ENCODE results near the gene PTPRT. TPM values are rescaled to one million over a fixed set of nuclear protein-coding genes. Genes with fewer than 3 reads are reported as not detected.

PTPRT gene
- total RNA-seq, 1 donor from 2014 or later = not detected

- Mint-ChIP-seq H3K36me3 (ENCODE audit: low read depth) (no peaks in the 10 kb centered on the region), H3K27me3 (ENCODE audit: low read depth) (no peaks in the 10 kb centered on the region), H3K27ac (ENCODE audit: unreplicated experiment) (no peak overlapping the region), H3K4me1 (ENCODE audit: low read depth) (no peaks in the 10 kb centered on the region), H3K9me3 (ENCODE audit: low read depth) (peaks cover 9% of the 10 kb centered on the region), H3K4me3 (ENCODE audit: unreplicated experiment) (no peak overlapping the region)
- DNase-seq (ENCODE audit: low spot score) = no peak
- TF ChIP-seq, protein P1, sequence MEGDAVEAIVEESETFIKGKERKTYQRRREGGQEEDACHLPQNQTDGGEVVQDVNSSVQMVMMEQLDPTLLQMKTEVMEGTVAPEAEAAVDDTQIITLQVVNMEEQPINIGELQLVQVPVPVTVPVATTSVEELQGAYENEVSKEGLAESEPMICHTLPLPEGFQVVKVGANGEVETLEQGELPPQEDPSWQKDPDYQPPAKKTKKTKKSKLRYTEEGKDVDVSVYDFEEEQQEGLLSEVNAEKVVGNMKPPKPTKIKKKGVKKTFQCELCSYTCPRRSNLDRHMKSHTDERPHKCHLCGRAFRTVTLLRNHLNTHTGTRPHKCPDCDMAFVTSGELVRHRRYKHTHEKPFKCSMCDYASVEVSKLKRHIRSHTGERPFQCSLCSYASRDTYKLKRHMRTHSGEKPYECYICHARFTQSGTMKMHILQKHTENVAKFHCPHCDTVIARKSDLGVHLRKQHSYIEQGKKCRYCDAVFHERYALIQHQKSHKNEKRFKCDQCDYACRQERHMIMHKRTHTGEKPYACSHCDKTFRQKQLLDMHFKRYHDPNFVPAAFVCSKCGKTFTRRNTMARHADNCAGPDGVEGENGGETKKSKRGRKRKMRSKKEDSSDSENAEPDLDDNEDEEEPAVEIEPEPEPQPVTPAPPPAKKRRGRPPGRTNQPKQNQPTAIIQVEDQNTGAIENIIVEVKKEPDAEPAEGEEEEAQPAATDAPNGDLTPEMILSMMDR (IDR thresholded peaks at IDR 0.05) = no peak
These were observed 1076.5 kb downstream of the PTPRT start for GRCh38 chr20:42113236-42113635.

- no peak for DNase-seq (ENCODE audit: low spot score)
- Mint-ChIP-seq H3K4me3 (ENCODE audit: unreplicated experiment) (no peak overlapping the region), H3K9me3 (ENCODE audit: low read depth) (peaks cover under 1% of the 10 kb centered on the region), H3K4me1 (ENCODE audit: low read depth) (no peaks in the 10 kb centered on the region), H3K27ac (ENCODE audit: unreplicated experiment) (no peak overlapping the region), H3K36me3 (ENCODE audit: low read depth) (no peaks in the 10 kb centered on the region), H3K27me3 (ENCODE audit: low read depth) (no peaks in the 10 kb centered on the region)
- TF ChIP-seq, protein P1 (IDR thresholded peaks at IDR 0.05) = no peak
These were observed 1077.5 kb downstream of the PTPRT start for GRCh38 chr20:42112161-42112560.

DNA sequence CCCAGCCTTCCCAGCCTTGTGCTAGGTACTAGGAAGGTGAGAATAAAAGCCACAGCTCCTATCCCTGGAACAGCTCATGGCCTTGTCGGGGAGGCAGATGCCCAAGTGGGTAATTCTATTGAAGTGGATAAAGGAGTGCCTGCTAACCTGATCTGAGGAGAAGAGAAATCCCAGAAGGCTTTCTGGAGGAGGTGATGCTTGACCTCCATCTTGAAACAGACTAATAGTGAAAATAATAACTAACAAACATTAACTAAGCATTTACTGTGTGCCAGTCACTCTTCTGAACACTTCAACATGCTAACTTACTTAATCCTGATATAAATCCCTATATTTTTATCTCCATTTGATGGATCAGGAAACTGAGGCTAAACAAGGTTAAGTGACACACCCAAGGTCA, 1078.4 kb downstream of the PTPRT start:
- H3K4me1 Mint-ChIP-seq (ENCODE audit: low read depth) = no peaks in the 10 kb centered on the region
- peaks cover 7% of the 10 kb centered on the region for H3K9me3 Mint-ChIP-seq (ENCODE audit: low read depth)
- H3K4me3 Mint-ChIP-seq (ENCODE audit: unreplicated experiment) = no peak overlapping the region
- H3K27ac Mint-ChIP-seq (ENCODE audit: unreplicated experiment) = no peak overlapping the region
- TF ChIP-seq, protein P1 (IDR thresholded peaks at IDR 0.05) = no peak
- DNase-seq (ENCODE audit: low spot score) = no peak
- H3K36me3 Mint-ChIP-seq (ENCODE audit: low read depth) = no peaks in the 10 kb centered on the region
- H3K27me3 Mint-ChIP-seq (ENCODE audit: low read depth) = no peaks in the 10 kb centered on the region

GRCh38 chr20:42110301-42110700, 1079.4 kb downstream of the PTPRT start:
- Mint-ChIP-seq H3K4me1 (ENCODE audit: low read depth) (no peaks in the 10 kb centered on the region), H3K4me3 (ENCODE audit: unreplicated experiment) (no peak overlapping the region), H3K9me3 (ENCODE audit: low read depth) (peaks cover 10% of the 10 kb centered on the region), H3K36me3 (ENCODE audit: low read depth) (no peaks in the 10 kb centered on the region), H3K27me3 (ENCODE audit: low read depth) (no peaks in the 10 kb centered on the region), H3K27ac (ENCODE audit: unreplicated experiment) (no peak overlapping the region)
- TF ChIP-seq, protein P1 (IDR thresholded peaks at IDR 0.05) = no peak
- no peak for DNase-seq (ENCODE audit: low spot score)

GRCh38 chr20:42102000-42102399, 1087.7 kb downstream of the PTPRT start:
- H3K4me3 Mint-ChIP-seq (ENCODE audit: unreplicated experiment) = no peak overlapping the region
- no peaks in the 10 kb centered on the region for H3K27me3 Mint-ChIP-seq (ENCODE audit: low read depth)
- H3K4me1 Mint-ChIP-seq (ENCODE audit: low read depth) = no peaks in the 10 kb centered on the region
- H3K36me3 Mint-ChIP-seq (ENCODE audit: low read depth) = no peaks in the 10 kb centered on the region
- no peak overlapping the region for H3K27ac Mint-ChIP-seq (ENCODE audit: unreplicated experiment)
- TF ChIP-seq, protein P1 (IDR thresholded peaks at IDR 0.05) = no peak
- peaks cover 9% of the 10 kb centered on the region for H3K9me3 Mint-ChIP-seq (ENCODE audit: low read depth)
- DNase-seq (ENCODE audit: low spot score) = no peak

Measured in chondrocyte (in vitro differentiated cells).